PC-9 (cell line): ENCODE results near the gene FHL3.

ENCODE experiments used
- EZH2 ChIP-seq: fragments of 200-600 bp; sonication (generic); IDR thresholded peaks from 2 replicates; pipeline ENCODE4 v1.8.0; 2017; ENCODE audit warnings: antibody characterized with exemption, low read depth
- TF ChIP-seq, protein P1 (sequence below): fragments of 200-600 bp; sonication (generic); conservative IDR thresholded peaks from 2 replicates; pipeline ENCODE4 v1.6.1; 2017; ENCODE audit warnings: mixed run types, antibody characterized with exemption, mild to moderate bottlenecking, moderate library complexity

DNA sequence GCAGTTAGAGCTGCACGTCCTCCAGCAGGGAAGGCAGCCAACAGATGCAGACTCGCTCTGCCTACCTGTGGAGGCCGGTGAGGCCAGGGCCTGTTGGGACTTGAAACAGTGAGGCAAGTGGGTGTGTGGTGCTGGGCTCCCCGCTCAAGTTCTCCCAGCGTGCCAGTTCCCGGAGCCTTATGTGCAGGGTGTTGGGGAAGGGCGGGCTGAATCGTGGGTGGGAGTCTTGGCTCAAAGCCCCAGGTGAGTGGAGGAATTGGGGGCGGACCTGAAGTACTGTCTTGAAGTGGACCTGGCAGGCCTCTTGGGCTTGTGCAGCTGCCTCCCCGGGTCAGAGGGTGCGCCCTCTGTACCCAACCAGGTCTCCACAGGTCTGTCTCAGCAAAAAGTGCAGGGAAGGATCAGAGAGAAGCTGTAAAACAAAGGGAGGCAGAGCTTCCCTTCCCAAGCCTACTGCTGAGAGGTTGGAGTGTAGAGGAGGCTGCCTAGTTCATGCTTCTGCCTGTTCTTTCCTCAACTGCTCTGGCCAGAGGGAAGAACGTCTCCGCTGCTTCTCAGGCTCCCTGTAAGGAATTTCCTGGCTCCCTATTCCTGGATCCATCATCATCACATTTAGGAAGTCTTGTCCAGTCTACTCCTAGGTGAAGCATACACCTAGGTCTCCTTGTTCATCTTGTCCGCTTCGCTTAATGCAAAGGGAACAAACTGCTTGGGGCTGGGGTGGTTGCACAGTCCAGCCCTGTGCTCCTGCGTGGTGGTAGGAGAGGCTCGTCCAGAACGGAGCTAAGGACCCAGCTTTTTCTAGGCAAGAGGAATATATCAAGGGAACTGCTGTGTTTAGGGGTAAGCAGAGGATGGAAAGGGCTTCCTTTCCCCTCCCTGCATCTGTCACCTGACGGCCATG lies 22.1 kb upstream of the FHL3 start:
- TF ChIP-seq, protein P1, sequence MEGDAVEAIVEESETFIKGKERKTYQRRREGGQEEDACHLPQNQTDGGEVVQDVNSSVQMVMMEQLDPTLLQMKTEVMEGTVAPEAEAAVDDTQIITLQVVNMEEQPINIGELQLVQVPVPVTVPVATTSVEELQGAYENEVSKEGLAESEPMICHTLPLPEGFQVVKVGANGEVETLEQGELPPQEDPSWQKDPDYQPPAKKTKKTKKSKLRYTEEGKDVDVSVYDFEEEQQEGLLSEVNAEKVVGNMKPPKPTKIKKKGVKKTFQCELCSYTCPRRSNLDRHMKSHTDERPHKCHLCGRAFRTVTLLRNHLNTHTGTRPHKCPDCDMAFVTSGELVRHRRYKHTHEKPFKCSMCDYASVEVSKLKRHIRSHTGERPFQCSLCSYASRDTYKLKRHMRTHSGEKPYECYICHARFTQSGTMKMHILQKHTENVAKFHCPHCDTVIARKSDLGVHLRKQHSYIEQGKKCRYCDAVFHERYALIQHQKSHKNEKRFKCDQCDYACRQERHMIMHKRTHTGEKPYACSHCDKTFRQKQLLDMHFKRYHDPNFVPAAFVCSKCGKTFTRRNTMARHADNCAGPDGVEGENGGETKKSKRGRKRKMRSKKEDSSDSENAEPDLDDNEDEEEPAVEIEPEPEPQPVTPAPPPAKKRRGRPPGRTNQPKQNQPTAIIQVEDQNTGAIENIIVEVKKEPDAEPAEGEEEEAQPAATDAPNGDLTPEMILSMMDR, result no peak
- TF ChIP-seq EZH2, result no peak
